Liver (tissue), 9 donors: ENCODE data around the gene CPN1. TPM values are rescaled to one million over a fixed set of nuclear protein-coding genes. Genes with fewer than 3 reads are reported as not detected.

ENCODE experiments used
- DNase-seq: peaks from one replicate; pipeline ENCODE4 v3.0.0-alpha.2; 2017; ENCODE audit warnings: low spot score
- H3K27ac ChIP-seq, 2 donors: one replicate each; pipeline ENCODE4 v1.7.0; 2013; ENCODE audit warnings: inconsistent platforms in 2 of 2, low read length in 2 of 2, control low read depth in 1 of 2, low read depth in 1 of 2, mild to moderate bottlenecking in 1 of 2
- H3K27me3 ChIP-seq, 4 donors: one replicate each; pipeline versions ENCODE4 v1.6.1 to v1.7.0; 2013; ENCODE audit warnings: low read length in 3 of 4, inconsistent platforms in 1 of 4, mild to moderate bottlenecking in 1 of 4, moderate library complexity in 1 of 4; ENCODE audit not compliant: control insufficient read depth in 4 of 4, insufficient read depth in 4 of 4
- H3K36me3 ChIP-seq, 4 donors: one replicate each; pipeline versions ENCODE4 v1.6.1 to v1.7.0; 2013; ENCODE audit warnings: low read length in 3 of 4, mild to moderate bottlenecking in 3 of 4, low read depth in 1 of 4, moderate library complexity in 1 of 4; ENCODE audit not compliant: control insufficient read depth in 4 of 4, insufficient read depth in 3 of 4
- H3K4me1 ChIP-seq, 4 donors: one replicate each; pipeline versions ENCODE4 v1.6.1 to v1.7.0; 2013; ENCODE audit warnings: low read length in 3 of 4, mild to moderate bottlenecking in 3 of 4, moderate library complexity in 1 of 4; ENCODE audit not compliant: control insufficient read depth in 4 of 4, insufficient read depth in 4 of 4
- H3K4me3 ChIP-seq, 3 donors: one replicate each; pipeline versions ENCODE4 v1.6.1 to v1.7.0; 2013; ENCODE audit warnings: low read length in 3 of 3, control low read depth in 1 of 3, low read depth in 1 of 3, mild to moderate bottlenecking in 1 of 3
- H3K9ac ChIP-seq, 2 donors: one replicate each; pipeline ENCODE4 v1.7.0; 2013; ENCODE audit warnings: low read length in 2 of 2, mild to moderate bottlenecking in 2 of 2, moderate library complexity in 2 of 2, control low read depth in 1 of 2, low read depth in 1 of 2
- H3K9me3 ChIP-seq, 4 donors: one replicate each; pipeline versions ENCODE4 v1.6.1 to v1.7.0; 2013; ENCODE audit warnings: low read length in 3 of 4; ENCODE audit not compliant: control insufficient read depth in 4 of 4
- EGR1 ChIP-seq, 2 donors: IDR thresholded peaks; 2 replicates each; pipeline ENCODE4 v1.6.1; 2016 to 2018; ENCODE audit warnings: antibody characterized with exemption in 2 of 2, low read depth in 2 of 2
- FOXA1 ChIP-seq: IDR thresholded peaks from 2 replicates; pipeline ENCODE4 v1.6.1; 2016; ENCODE audit warnings: antibody characterized with exemption
- FOXA2 ChIP-seq: IDR thresholded peaks from 2 replicates; pipeline ENCODE4 v1.6.1; 2016; ENCODE audit warnings: antibody characterized with exemption
- GABPA ChIP-seq, 2 donors: IDR thresholded peaks in 1 of 2; conservative IDR thresholded peaks in 1 of 2; 2 replicates each; pipeline ENCODE4 v1.6.1; 2016; ENCODE audit warnings: antibody characterized with exemption in 2 of 2, mild to moderate bottlenecking in 1 of 2, moderate library complexity in 1 of 2
- HNF4A ChIP-seq, 2 donors: conservative IDR thresholded peaks; 2 replicates each; pipeline ENCODE4 v1.6.1; 2016; ENCODE audit warnings: antibody characterized with exemption in 2 of 2, mild to moderate bottlenecking in 2 of 2
- HNF4G ChIP-seq: IDR thresholded peaks from 2 replicates; pipeline ENCODE4 v1.6.1; 2016; ENCODE audit warnings: antibody characterized with exemption
- JUND ChIP-seq, 2 donors: IDR thresholded peaks; 2 replicates each; pipeline ENCODE4 v1.6.1; 2016; ENCODE audit warnings: antibody characterized with exemption in 2 of 2
- NR2F2 ChIP-seq: IDR thresholded peaks from 2 replicates; pipeline ENCODE4 v1.6.1; 2016; ENCODE audit warnings: antibody characterized with exemption
- RAD21 ChIP-seq, 2 donors: IDR thresholded peaks; 2 replicates each; pipeline ENCODE4 v1.6.1; 2016; ENCODE audit warnings: antibody characterized with exemption in 2 of 2, mild to moderate bottlenecking in 2 of 2
- RXRA ChIP-seq, 2 donors: IDR thresholded peaks; 2 replicates each; pipeline ENCODE4 v1.6.1; 2017 to 2018; ENCODE audit warnings: antibody characterized with exemption in 2 of 2, mild to moderate bottlenecking in 1 of 2
- SP1 ChIP-seq: IDR thresholded peaks from 2 replicates; pipeline ENCODE4 v1.6.1; 2018; ENCODE audit warnings: antibody characterized with exemption, mild to moderate bottlenecking
- TAF1 ChIP-seq: conservative IDR thresholded peaks from 2 replicates; pipeline ENCODE4 v1.6.1; 2016; ENCODE audit warnings: antibody characterized with exemption, mild to moderate bottlenecking
- YY1 ChIP-seq: IDR thresholded peaks from 2 replicates; pipeline ENCODE4 v1.6.1; 2016; ENCODE audit warnings: antibody characterized with exemption, mild to moderate bottlenecking
- WGBS: extraction: QIAGEN DNeasy Blood & Tissue Kit; methylation state at CpG from one replicate; pipeline ENCODE4 v1.1.7; 2013; 5-methylcytosine and 5-hydroxymethylcytosine counted together
- polyA plus RNA-seq, 2 donors: library from polyadenylated mRNA; stranded (reverse) in 1 of 2; unstranded in 1 of 2; fragments of 200-250 nt in 1 of 2; fragments of >200 nt in 1 of 2; fragmentation: Nextera tagmentation in 1 of 2; extraction: Ambion mirVana in 1 of 2; gene quantifications; one replicate each; pipeline versions ENCODE4 v1.2.1 to v1.2.3, GENCODE V29; 2013 to 2015
- total RNA-seq, 2 donors: library from RNA; depleted of rRNA; stranded (reverse); fragments of >200 nt; gene quantifications; one replicate each; pipeline ENCODE4 v1.2.3, GENCODE V29; 2014
- TF ChIP-seq, protein P1 (sequence below): IDR thresholded peaks from 2 replicates; pipeline ENCODE4 v1.6.1; 2016; ENCODE audit warnings: antibody characterized with exemption, mild to moderate bottlenecking
- TF ChIP-seq, protein P2 (sequence below): IDR thresholded peaks from 2 replicates; pipeline ENCODE4 v1.6.1; 2016; ENCODE audit warnings: antibody characterized with exemption
- TF ChIP-seq, protein P3 (sequence below): IDR thresholded peaks from 2 replicates; pipeline ENCODE4 v1.6.1; 2016; ENCODE audit warnings: antibody characterized with exemption
- TF ChIP-seq, protein P4 (sequence below): fragments of 150-350 bp; IDR thresholded peaks from 2 replicates; pipeline ENCODE4 v1.5.1; 2017; ENCODE audit warnings: improper control_type of control experiment, low read depth, low read length; ENCODE audit not compliant: missing input control
- donor health status: healthy.
- donor health status: healthy.
- donor health status: healthy.
- donor health status: healthy.
- donor health status: healthy.

CPN1 gene
- total and polyA plus RNA-seq, 4 donors, result 30.4 to 119 (median 96.8) TPM

DNA sequence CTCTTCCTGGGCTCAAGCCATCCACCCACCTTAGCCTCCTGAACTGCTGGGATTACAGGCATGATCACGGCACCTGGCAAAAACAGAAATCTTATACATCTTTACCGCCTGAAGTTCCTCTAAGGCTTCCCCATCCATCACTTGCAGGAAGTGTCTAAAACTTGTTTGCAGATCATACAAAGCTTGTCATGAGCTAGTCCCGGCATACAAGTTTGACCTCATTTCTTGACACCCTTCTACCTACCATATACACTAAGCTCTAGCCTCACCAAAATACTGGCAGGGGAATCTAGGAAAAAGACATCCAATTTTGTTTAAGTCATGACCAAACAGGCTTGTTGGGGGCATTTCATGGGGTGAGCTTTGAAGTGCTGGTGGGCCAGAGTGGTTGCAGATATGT lies 86.4 kb downstream of the CPN1 start:
- Histone ChIP-seq H3K4me1 (peaks cover 0 to 12% (median 4%) of the 10 kb centered on the region in 4 donors), H3K4me3 (no peak overlapping the region), H3K9ac (no peak overlapping the region), H3K27ac (no peak overlapping the region), H3K36me3 (no peaks in the 10 kb centered on the region), H3K9me3 (no peaks in the 10 kb centered on the region), H3K27me3 (no peaks in the 10 kb centered on the region)
- TF ChIP-seq, protein P1, sequence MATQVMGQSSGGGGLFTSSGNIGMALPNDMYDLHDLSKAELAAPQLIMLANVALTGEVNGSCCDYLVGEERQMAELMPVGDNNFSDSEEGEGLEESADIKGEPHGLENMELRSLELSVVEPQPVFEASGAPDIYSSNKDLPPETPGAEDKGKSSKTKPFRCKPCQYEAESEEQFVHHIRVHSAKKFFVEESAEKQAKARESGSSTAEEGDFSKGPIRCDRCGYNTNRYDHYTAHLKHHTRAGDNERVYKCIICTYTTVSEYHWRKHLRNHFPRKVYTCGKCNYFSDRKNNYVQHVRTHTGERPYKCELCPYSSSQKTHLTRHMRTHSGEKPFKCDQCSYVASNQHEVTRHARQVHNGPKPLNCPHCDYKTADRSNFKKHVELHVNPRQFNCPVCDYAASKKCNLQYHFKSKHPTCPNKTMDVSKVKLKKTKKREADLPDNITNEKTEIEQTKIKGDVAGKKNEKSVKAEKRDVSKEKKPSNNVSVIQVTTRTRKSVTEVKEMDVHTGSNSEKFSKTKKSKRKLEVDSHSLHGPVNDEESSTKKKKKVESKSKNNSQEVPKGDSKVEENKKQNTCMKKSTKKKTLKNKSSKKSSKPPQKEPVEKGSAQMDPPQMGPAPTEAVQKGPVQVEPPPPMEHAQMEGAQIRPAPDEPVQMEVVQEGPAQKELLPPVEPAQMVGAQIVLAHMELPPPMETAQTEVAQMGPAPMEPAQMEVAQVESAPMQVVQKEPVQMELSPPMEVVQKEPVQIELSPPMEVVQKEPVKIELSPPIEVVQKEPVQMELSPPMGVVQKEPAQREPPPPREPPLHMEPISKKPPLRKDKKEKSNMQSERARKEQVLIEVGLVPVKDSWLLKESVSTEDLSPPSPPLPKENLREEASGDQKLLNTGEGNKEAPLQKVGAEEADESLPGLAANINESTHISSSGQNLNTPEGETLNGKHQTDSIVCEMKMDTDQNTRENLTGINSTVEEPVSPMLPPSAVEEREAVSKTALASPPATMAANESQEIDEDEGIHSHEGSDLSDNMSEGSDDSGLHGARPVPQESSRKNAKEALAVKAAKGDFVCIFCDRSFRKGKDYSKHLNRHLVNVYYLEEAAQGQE, result no peak
- TF ChIP-seq SP1 (no peak), JUND (IDR thresholded peaks at IDR 0.05) (no peak)
- no peak for DNase-seq
- WGBS, result 82% methylated on average over 3 of the region's 3 CpGs

DNA sequence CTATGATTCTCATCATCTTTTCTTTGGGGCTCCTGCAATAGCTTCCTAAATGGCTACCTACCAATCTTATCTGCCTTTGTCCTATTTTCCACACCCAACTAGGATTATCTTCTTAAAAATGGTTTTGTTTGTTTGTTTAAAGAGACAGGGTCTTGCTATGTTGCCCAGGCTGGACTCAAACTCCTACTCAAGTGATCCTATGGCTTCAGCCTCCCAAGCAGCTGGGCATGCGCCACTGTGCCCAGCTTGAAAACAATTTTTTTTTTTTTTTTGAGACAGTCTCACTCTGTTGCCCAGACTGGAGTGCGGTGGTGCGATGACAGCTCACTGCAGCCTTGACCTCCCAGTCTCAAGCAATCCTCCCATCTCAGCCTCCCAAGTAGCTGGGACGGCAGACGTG lies 86.9 kb downstream of the CPN1 start:
- Histone ChIP-seq H3K4me3 (no peak overlapping the region), H3K27ac (peak overlapping the region; percentile 0 to 2), H3K27me3 (no peaks in the 10 kb centered on the region), H3K4me1 (peaks cover 0 to 11% (median 4%) of the 10 kb centered on the region in 4 donors), H3K9ac (no peak overlapping the region), H3K9me3 (no peaks in the 10 kb centered on the region), H3K36me3 (no peaks in the 10 kb centered on the region)
- TF ChIP-seq YY1, result no peak
- TF ChIP-seq RAD21 (IDR thresholded peaks at IDR 0.05), result no peak
- TF ChIP-seq NR2F2, result no peak
- no peak for TF ChIP-seq SP1
- TF ChIP-seq, protein P2, sequence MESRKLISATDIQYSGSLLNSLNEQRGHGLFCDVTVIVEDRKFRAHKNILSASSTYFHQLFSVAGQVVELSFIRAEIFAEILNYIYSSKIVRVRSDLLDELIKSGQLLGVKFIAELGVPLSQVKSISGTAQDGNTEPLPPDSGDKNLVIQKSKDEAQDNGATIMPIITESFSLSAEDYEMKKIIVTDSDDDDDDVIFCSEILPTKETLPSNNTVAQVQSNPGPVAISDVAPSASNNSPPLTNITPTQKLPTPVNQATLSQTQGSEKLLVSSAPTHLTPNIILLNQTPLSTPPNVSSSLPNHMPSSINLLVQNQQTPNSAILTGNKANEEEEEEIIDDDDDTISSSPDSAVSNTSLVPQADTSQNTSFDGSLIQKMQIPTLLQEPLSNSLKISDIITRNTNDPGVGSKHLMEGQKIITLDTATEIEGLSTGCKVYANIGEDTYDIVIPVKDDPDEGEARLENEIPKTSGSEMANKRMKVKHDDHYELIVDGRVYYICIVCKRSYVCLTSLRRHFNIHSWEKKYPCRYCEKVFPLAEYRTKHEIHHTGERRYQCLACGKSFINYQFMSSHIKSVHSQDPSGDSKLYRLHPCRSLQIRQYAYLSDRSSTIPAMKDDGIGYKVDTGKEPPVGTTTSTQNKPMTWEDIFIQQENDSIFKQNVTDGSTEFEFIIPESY, result no peak
- no peak for TF ChIP-seq HNF4A (conservative IDR thresholded peaks at IDR 0.05)
- TF ChIP-seq TAF1, result no peak
- no peak for TF ChIP-seq FOXA1
- TF ChIP-seq HNF4G, result no peak
- TF ChIP-seq GABPA (IDR thresholded peaks at IDR 0.05 in 1 of 2, conservative IDR thresholded peaks at IDR 0.05 in 1 of 2), result no peak
- TF ChIP-seq, protein P3, sequence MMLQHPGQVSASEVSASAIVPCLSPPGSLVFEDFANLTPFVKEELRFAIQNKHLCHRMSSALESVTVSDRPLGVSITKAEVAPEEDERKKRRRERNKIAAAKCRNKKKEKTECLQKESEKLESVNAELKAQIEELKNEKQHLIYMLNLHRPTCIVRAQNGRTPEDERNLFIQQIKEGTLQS, result no peak
- TF ChIP-seq, protein P4, sequence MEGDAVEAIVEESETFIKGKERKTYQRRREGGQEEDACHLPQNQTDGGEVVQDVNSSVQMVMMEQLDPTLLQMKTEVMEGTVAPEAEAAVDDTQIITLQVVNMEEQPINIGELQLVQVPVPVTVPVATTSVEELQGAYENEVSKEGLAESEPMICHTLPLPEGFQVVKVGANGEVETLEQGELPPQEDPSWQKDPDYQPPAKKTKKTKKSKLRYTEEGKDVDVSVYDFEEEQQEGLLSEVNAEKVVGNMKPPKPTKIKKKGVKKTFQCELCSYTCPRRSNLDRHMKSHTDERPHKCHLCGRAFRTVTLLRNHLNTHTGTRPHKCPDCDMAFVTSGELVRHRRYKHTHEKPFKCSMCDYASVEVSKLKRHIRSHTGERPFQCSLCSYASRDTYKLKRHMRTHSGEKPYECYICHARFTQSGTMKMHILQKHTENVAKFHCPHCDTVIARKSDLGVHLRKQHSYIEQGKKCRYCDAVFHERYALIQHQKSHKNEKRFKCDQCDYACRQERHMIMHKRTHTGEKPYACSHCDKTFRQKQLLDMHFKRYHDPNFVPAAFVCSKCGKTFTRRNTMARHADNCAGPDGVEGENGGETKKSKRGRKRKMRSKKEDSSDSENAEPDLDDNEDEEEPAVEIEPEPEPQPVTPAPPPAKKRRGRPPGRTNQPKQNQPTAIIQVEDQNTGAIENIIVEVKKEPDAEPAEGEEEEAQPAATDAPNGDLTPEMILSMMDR, result no peak
- TF ChIP-seq, protein P1, result no peak
- no peak for TF ChIP-seq EGR1 (IDR thresholded peaks at IDR 0.05; ENCODE audit: low read depth in 2 of 2)
- TF ChIP-seq JUND (IDR thresholded peaks at IDR 0.05), result no peak
- TF ChIP-seq RXRA (IDR thresholded peaks at IDR 0.05), result no peak
- no peak for TF ChIP-seq FOXA2
- no peak for DNase-seq
- 95% methylated on average over 5 of the region's 5 CpGs for WGBS
